GM12873 (cell line): Measurements from ENCODE around the gene OSBPL8.
A peak's percentile ranks its signal among the peaks of the same experiment; 100 is the strongest.

ENCODE experiments used
- CTCF ChIP-seq: IDR thresholded peaks from 2 replicates; pipeline ENCODE4 v1.5.1; 2012; ENCODE audit warnings: low read depth, mild to moderate bottlenecking, moderate library complexity, low read length, control low read depth; ENCODE audit not compliant: insufficient read depth; ENCODE audit errors: missing control alignments

Gene OSBPL8

GRCh38 chr12:76346798-76347420 is 212.7 kb downstream of the OSBPL8 start:
- TF ChIP-seq CTCF, result peak; percentile 56

- no peak for TF ChIP-seq CTCF
These were observed 213.3 kb downstream of the OSBPL8 start for GRCh38 chr12:76346236-76346635.

- TF ChIP-seq CTCF, result no peak
These were observed 214.0 kb downstream of the OSBPL8 start for GRCh38 chr12:76345569-76345968.

- no peak for TF ChIP-seq CTCF
These were observed 218.0 kb downstream of the OSBPL8 start for GRCh38 chr12:76341436-76342030.

- TF ChIP-seq CTCF, result no peak
These were observed 218.7 kb downstream of the OSBPL8 start for GRCh38 chr12:76340680-76341435.

GRCh38 chr12:76337583-76337982 is 222.0 kb downstream of the OSBPL8 start:
- no peak for TF ChIP-seq CTCF

- TF ChIP-seq CTCF, result no peak
These were observed 227.0 kb downstream of the OSBPL8 start for GRCh38 chr12:76332606-76333005.
